IPS DF 6.9 (cell line): ENCODE data around the gene P4HB.

Experiments used
- DNase-seq: peaks from one replicate; pipeline ENCODE4 v3.0.0-alpha.2; 2013; ENCODE audit warnings: low read depth, low spot score
- H3K27ac ChIP-seq: one replicate; pipeline ENCODE4 v1.5.1; 2013; ENCODE audit warnings: low read length, control low read depth
- H3K27me3 ChIP-seq: 2 replicates; pipeline ENCODE4 v1.6.1; 2013; ENCODE audit warnings: mild to moderate bottlenecking, low read length; ENCODE audit not compliant: control insufficient read depth, insufficient read depth
- H3K36me3 ChIP-seq: 2 replicates; pipeline ENCODE4 v1.6.1; 2013; ENCODE audit warnings: low read length; ENCODE audit not compliant: control insufficient read depth, insufficient read depth
- H3K4me1 ChIP-seq: 2 replicates; pipeline ENCODE4 v1.6.1; 2013; ENCODE audit warnings: low read length; ENCODE audit not compliant: control insufficient read depth, insufficient read depth
- H3K4me3 ChIP-seq: 2 replicates; pipeline ENCODE4 v1.5.1; 2013; ENCODE audit warnings: mild to moderate bottlenecking, low read length
- H3K9me3 ChIP-seq: 2 replicates; pipeline ENCODE4 v1.6.1; 2013; ENCODE audit warnings: low read length, inconsistent platforms; ENCODE audit not compliant: control insufficient read depth, insufficient read depth
- WGBS: extraction: QIAGEN DNeasy Blood & Tissue Kit; methylation state at CpG from one replicate; pipeline ENCODE4 v1.1.7; 2013; ENCODE audit warnings: mixed read lengths, missing lambda C conversion rate; ENCODE audit not compliant: insufficient read length, insufficient coverage; 5-methylcytosine and 5-hydroxymethylcytosine counted together

The P4HB gene

GRCh38 chr17:81859906-81860755 lies at the start of gene P4HB:
TSS of gene P4HB (minus strand) at chr17:81860535. CDS start at chr17:81860471, 64 bp downstream.
- Histone ChIP-seq H3K27ac (no peak within 1 kb of the TSS), H3K36me3 (peaks cover 11% of the 10 kb centered on the region), H3K27me3 (no peaks in the 10 kb centered on the region), H3K4me3 (peak within 1 kb of the TSS; percentile 81), H3K9me3 (no peaks in the 10 kb centered on the region), H3K4me1 (no peaks in the 10 kb centered on the region)
- DNase-seq, result no peak
- no CpG with 5 or more reads among the region's 95 CpGs for WGBS

GRCh38 chr17:81909231-81909630 lies 48.9 kb upstream of the P4HB start:
- H3K27ac ChIP-seq, result no peak overlapping the region
- no peak overlapping the region for H3K4me3 ChIP-seq
- H3K4me1 ChIP-seq, result peaks cover 5% of the 10 kb centered on the region
- peaks cover 29% of the 10 kb centered on the region for H3K36me3 ChIP-seq
- WGBS, result no CpG with 5 or more reads among the region's 12 CpGs
- no peaks in the 10 kb centered on the region for H3K9me3 ChIP-seq
- H3K27me3 ChIP-seq, result no peaks in the 10 kb centered on the region
- no peak for DNase-seq

GRCh38 chr17:81908793-81909192 lies 48.5 kb upstream of the P4HB start:
- DNase-seq, result no peak
- Histone ChIP-seq H3K27ac (no peak overlapping the region), H3K27me3 (no peaks in the 10 kb centered on the region), H3K4me3 (no peak overlapping the region), H3K36me3 (peaks cover 25% of the 10 kb centered on the region), H3K4me1 (peaks cover 5% of the 10 kb centered on the region), H3K9me3 (no peaks in the 10 kb centered on the region)
- no CpG with 5 or more reads among the region's 11 CpGs for WGBS

- Histone ChIP-seq H3K36me3 (peaks cover 19% of the 10 kb centered on the region), H3K9me3 (no peaks in the 10 kb centered on the region), H3K4me3 (no peak overlapping the region), H3K27me3 (no peaks in the 10 kb centered on the region), H3K4me1 (peaks cover 6% of the 10 kb centered on the region), H3K27ac (no peak overlapping the region)
- WGBS, result no CpG with 5 or more reads among the region's 26 CpGs
- no peak for DNase-seq
Observed at GRCh38 chr17:81907219-81908145, 47.1 kb upstream of the P4HB start.

- DNase-seq, result no peak
- no peaks in the 10 kb centered on the region for H3K9me3 ChIP-seq
- H3K4me1 ChIP-seq, result peaks cover 8% of the 10 kb centered on the region
- H3K4me3 ChIP-seq, result no peak overlapping the region
- H3K27me3 ChIP-seq, result no peaks in the 10 kb centered on the region
- H3K36me3 ChIP-seq, result peaks cover 16% of the 10 kb centered on the region
- whole genome bisulfite sequencing, result no CpG with 5 or more reads among the region's 15 CpGs
- H3K27ac ChIP-seq, result no peak overlapping the region
Observed at GRCh38 chr17:81906476-81907218, 46.3 kb upstream of the P4HB start.

- H3K9me3 ChIP-seq, result no peaks in the 10 kb centered on the region
- peaks cover 8% of the 10 kb centered on the region for H3K4me1 ChIP-seq
- WGBS, result no CpG with 5 or more reads among the region's 10 CpGs
- H3K36me3 ChIP-seq, result peaks cover 16% of the 10 kb centered on the region
- H3K27ac ChIP-seq, result no peak overlapping the region
- peaks cover 5% of the 10 kb centered on the region; the same call in 1 of the 2 replicates for H3K27me3 ChIP-seq
- no peak overlapping the region for H3K4me3 ChIP-seq
- DNase-seq, result no peak
Observed at GRCh38 chr17:81905993-81906392, 45.7 kb upstream of the P4HB start.

- H3K36me3 ChIP-seq, result peaks cover 16% of the 10 kb centered on the region
- no CpG with 5 or more reads among the region's 16 CpGs for WGBS
- H3K4me3 ChIP-seq, result no peak overlapping the region
- H3K27me3 ChIP-seq, result peaks cover 5% of the 10 kb centered on the region; the same call in 1 of the 2 replicates
- no peak for DNase-seq
- peaks cover 8% of the 10 kb centered on the region for H3K4me1 ChIP-seq
- no peaks in the 10 kb centered on the region for H3K9me3 ChIP-seq
- H3K27ac ChIP-seq, result no peak overlapping the region
Observed at GRCh38 chr17:81905424-81905875, 45.1 kb upstream of the P4HB start.

GRCh38 chr17:81904600-81905423 lies 44.5 kb upstream of the P4HB start:
- Histone ChIP-seq H3K4me3 (no peak overlapping the region), H3K36me3 (peaks cover 18% of the 10 kb centered on the region), H3K4me1 (peaks cover 3% of the 10 kb centered on the region; the same call in 1 of the 2 replicates), H3K27me3 (peaks cover 5% of the 10 kb centered on the region; the same call in 1 of the 2 replicates), H3K9me3 (no peaks in the 10 kb centered on the region), H3K27ac (no peak overlapping the region)
- DNase-seq, result no peak
- WGBS, result no CpG with 5 or more reads among the region's 28 CpGs

- H3K4me3 ChIP-seq, result no peak overlapping the region
- no peaks in the 10 kb centered on the region for H3K9me3 ChIP-seq
- WGBS, result no CpG with 5 or more reads among the region's 24 CpGs
- H3K27me3 ChIP-seq, result peaks cover 5% of the 10 kb centered on the region; the same call in 1 of the 2 replicates
- no peak overlapping the region for H3K27ac ChIP-seq
- H3K4me1 ChIP-seq, result peaks cover 3% of the 10 kb centered on the region; the same call in 1 of the 2 replicates
- no peak for DNase-seq
- H3K36me3 ChIP-seq, result peaks cover 17% of the 10 kb centered on the region
Observed at GRCh38 chr17:81903896-81904599, 43.7 kb upstream of the P4HB start.
